H1 (cell line): ENCODE measurements around the gene KIR2DL3. TPM values are rescaled to one million over a fixed set of nuclear protein-coding genes. Genes with fewer than 3 reads are reported as not detected.
"Not testable (repeated sequence)": the region's sequence is repeated elsewhere in the genome, so short reads cannot be mapped to it uniquely, and the experiment has no call there.

Experiments
- CTCF ChIA-PET: fragments of 300-600 bp; sonication (Branson Sonifier 250); formaldehyde crosslinking; loops from one replicate; lab custom pipeline; 2021; ENCODE audit not compliant: partially characterized antibody; lab: Charles Lee
- POLR2A ChIA-PET: fragments of 300-600 bp; sonication (Branson Sonifier 250); formaldehyde crosslinking; loops from one replicate; lab custom pipeline; 2021; ENCODE audit warnings: inconsistent platforms; ENCODE audit not compliant: partially characterized antibody; lab: Charles Lee
- DNase-seq, 2 experiments: peaks; one replicate each; pipeline versions ENCODE4 v3.0.0 to v3.0.0-alpha.2; 2010 to 2022; ENCODE audit warnings: low spot score in 2 of 2, low read depth in 1 of 2, mixed read lengths in 1 of 2
- FAIRE-seq: peaks from 2 replicates; lab custom pipeline; 2011; peaks lifted over from hg19 to GRCh38; lab: Jason Lieb, UNC
- H2AFZ ChIP-seq: 2 replicates; pipeline ENCODE4 v1.8.1; 2012; ENCODE audit warnings: low read length, inconsistent platforms
- H2AK5ac ChIP-seq: 2 replicates; pipeline ENCODE4 v1.6.1; 2013; ENCODE audit warnings: low read depth, low read length
- H2BK120ac ChIP-seq: replicated peaks from 2 replicates; pipeline ENCODE3; 2013; ENCODE audit warnings: low read depth, low read length, inconsistent platforms
- H2BK12ac ChIP-seq: 2 replicates; pipeline ENCODE4 v1.6.1; 2013; ENCODE audit warnings: low read depth, low read length
- H2BK15ac ChIP-seq: 2 replicates; pipeline ENCODE4 v1.6.1; 2013; ENCODE audit warnings: low read length
- H2BK20ac ChIP-seq: 2 replicates; pipeline ENCODE4 v1.6.1; 2013; ENCODE audit warnings: low read length
- H2BK5ac ChIP-seq: 2 replicates; pipeline ENCODE4 v1.6.1; 2013; ENCODE audit warnings: low read depth, low read length
- H3K14ac ChIP-seq: 2 replicates; pipeline ENCODE4 v1.6.1; 2013; ENCODE audit warnings: inconsistent platforms; ENCODE audit not compliant: insufficient read length
- H3K18ac ChIP-seq: 2 replicates; pipeline ENCODE4 v1.6.1; 2013; ENCODE audit warnings: low read length; ENCODE audit errors: extremely low read depth
- H3K23ac ChIP-seq: 2 replicates; pipeline ENCODE4 v1.6.1; 2013; ENCODE audit warnings: inconsistent platforms; ENCODE audit not compliant: insufficient read length
- H3K23me2 ChIP-seq: 2 replicates; pipeline ENCODE4 v1.6.1; 2013; ENCODE audit warnings: low read depth, low read length
- H3K27ac ChIP-seq: 2 replicates; pipeline ENCODE4 v1.6.1; 2011; ENCODE audit warnings: low read depth, low read length, inconsistent platforms
- H3K27me3 ChIP-seq, 4 experiments: replicated peaks in 1 of 4; 1 replicate in 1 of 4; 2 replicates in 3 of 4; pipeline versions ENCODE4 v1.6.1 to v1.8.1; 2011 to 2013; ENCODE audit warnings: low read length in 3 of 4, mild to moderate bottlenecking in 3 of 4, inconsistent platforms in 2 of 4, mixed read lengths in 2 of 4, moderate library complexity in 1 of 4; ENCODE audit not compliant: control insufficient read depth in 3 of 4, insufficient read depth in 3 of 4; ENCODE audit errors: extremely low read depth in 1 of 4
- H3K36me3 ChIP-seq, 4 experiments: 2 replicates each; pipeline versions ENCODE4 v1.6.1 to v1.8.1; 2011 to 2013; ENCODE audit warnings: mild to moderate bottlenecking in 4 of 4, low read length in 3 of 4, moderate library complexity in 2 of 4, control low read depth in 1 of 4, inconsistent platforms in 1 of 4; ENCODE audit not compliant: insufficient read depth in 4 of 4, control insufficient read depth in 2 of 4
- H3K4ac ChIP-seq: replicated peaks from 2 replicates; pipeline ENCODE3; 2013; ENCODE audit warnings: low read length, low read depth, mixed read lengths, inconsistent platforms; ENCODE audit not compliant: insufficient read length
- H3K4me1 ChIP-seq, 4 experiments: replicated peaks in 1 of 4; 1 replicate in 1 of 4; 2 replicates in 3 of 4; pipeline versions ENCODE4 v1.6.1 to v1.8.1; 2011 to 2013; ENCODE audit warnings: low read length in 3 of 4, inconsistent platforms in 2 of 4, mixed read lengths in 1 of 4; ENCODE audit not compliant: insufficient read depth in 4 of 4, control insufficient read depth in 3 of 4
- H3K4me2 ChIP-seq, 2 experiments: 2 replicates each; pipeline versions ENCODE4 v1.6.1 to v1.8.1; 2011 to 2013; ENCODE audit warnings: low read depth in 2 of 2, low read length in 2 of 2, control low read depth in 1 of 2, inconsistent platforms in 1 of 2, mild to moderate bottlenecking in 1 of 2; ENCODE audit not compliant: insufficient read depth in 1 of 2
- H3K4me3 ChIP-seq, 4 experiments: fragments of 200-600, 300-600 bp in 1 of 4; sonication (generic), shearing (Covaris generic), sonication (Bioruptor Twin) in 1 of 4; 2 replicates each; pipeline versions ENCODE4 v1.5.1 to v1.8.1; 2011 to 2016; ENCODE audit warnings: low read length in 4 of 4, low read depth in 3 of 4, control low read depth in 2 of 4, inconsistent platforms in 2 of 4, mild to moderate bottlenecking in 2 of 4, mixed read lengths in 1 of 4, moderate library complexity in 1 of 4; ENCODE audit not compliant: insufficient read depth in 2 of 4; ENCODE audit errors: extremely low read depth in 1 of 4
- H3K56ac ChIP-seq: replicated peaks from 2 replicates; pipeline ENCODE3; 2013; ENCODE audit warnings: low read depth, mild to moderate bottlenecking, mixed read lengths, low read length, inconsistent platforms; ENCODE audit not compliant: insufficient read length
- H3K79me1 ChIP-seq: 2 replicates; pipeline ENCODE4 v1.6.1; 2013; ENCODE audit warnings: low read depth, low read length, control low read depth
- H3K79me2 ChIP-seq, 2 experiments: 2 replicates each; pipeline versions ENCODE4 v1.6.1 to v1.8.1; 2012 to 2013; ENCODE audit warnings: low read length in 2 of 2, mild to moderate bottlenecking in 2 of 2, inconsistent platforms in 1 of 2; ENCODE audit not compliant: insufficient read depth in 2 of 2, control insufficient read depth in 1 of 2
- H3K9ac ChIP-seq, 4 experiments: replicated peaks in 1 of 4; 1 replicate in 1 of 4; 2 replicates in 3 of 4; pipeline versions ENCODE4 v1.6.1 to v1.8.1; 2011 to 2013; ENCODE audit warnings: low read depth in 3 of 4, low read length in 3 of 4, control low read depth in 2 of 4, mild to moderate bottlenecking in 2 of 4, moderate library complexity in 2 of 4, inconsistent platforms in 1 of 4; ENCODE audit errors: extremely low read depth in 1 of 4
- H3K9me3 ChIP-seq, 2 experiments: 2 replicates each; pipeline versions ENCODE4 v1.6.1 to v1.8.1; 2012 to 2013; ENCODE audit warnings: mild to moderate bottlenecking in 2 of 2, moderate library complexity in 2 of 2, control low read depth in 1 of 2, inconsistent platforms in 1 of 2, low read depth in 1 of 2, low read length in 1 of 2, mixed read lengths in 1 of 2; ENCODE audit not compliant: insufficient read depth in 2 of 2
- H4K20me1 ChIP-seq, 2 experiments: replicated peaks in 1 of 2; 2 replicates each; pipeline versions ENCODE3 to v1.8.1; 2011 to 2013; ENCODE audit warnings: inconsistent platforms in 2 of 2, low read length in 2 of 2, mild to moderate bottlenecking in 1 of 2; ENCODE audit not compliant: insufficient read depth in 2 of 2, control insufficient read depth in 1 of 2
- H4K5ac ChIP-seq: 2 replicates; pipeline ENCODE4 v1.6.1; 2013; ENCODE audit warnings: low read length, low read depth, mixed read lengths, inconsistent platforms; ENCODE audit not compliant: insufficient read length
- H4K8ac ChIP-seq: 2 replicates; pipeline ENCODE4 v1.8.0; 2013; ENCODE audit warnings: mild to moderate bottlenecking, moderate library complexity, low read length, inconsistent platforms; ENCODE audit not compliant: insufficient read depth; ENCODE audit errors: extremely low read depth
- H4K91ac ChIP-seq: replicated peaks from 2 replicates; pipeline ENCODE3; 2013; ENCODE audit warnings: low read length, mixed read lengths, inconsistent platforms; ENCODE audit not compliant: insufficient read length
- WGBS, 2 experiments: shearing (Covaris generic) in 1 of 2; methylation state at CpG; one replicate each; pipeline versions ENCODE4 v1.1.6 to v1.1.7; 2013 to 2015; ENCODE audit warnings: low lambda C conversion rate in 2 of 2, mixed read lengths in 2 of 2, inconsistent platforms in 1 of 2, low coverage in 1 of 2, missing lambda C conversion rate in 1 of 2; ENCODE audit not compliant: insufficient replicate concordance in 2 of 2, insufficient coverage in 1 of 2, insufficient read length in 1 of 2; ENCODE audit errors: extremely low coverage in 1 of 2, missing lambda C conversion rate in 1 of 2; 5-methylcytosine and 5-hydroxymethylcytosine counted together
- polyA plus RNA-seq, 7 experiments: library from polyadenylated mRNA; depleted of rRNA in 3 of 7; stranded (reverse) in 5 of 7; unstranded in 2 of 7; fragments of >200 nt in 5 of 7; fragments of 200-250 nt in 2 of 7; gene quantifications; 1 replicate in 5 of 7; 2 replicates in 1 of 7; 4 replicates in 1 of 7; pipeline versions ENCODE4 v1.2.1 to v1.2.3, GENCODE V29; 2011 to 2013; ENCODE audit warnings: missing spikeins in 2 of 7, mixed read lengths in 2 of 7
- total RNA-seq: library from RNA; stranded (reverse); fragmentation: NEBNext Ultra II Directional; extraction: Animal tissue kit (Norgen Biotek cat#: 25700); gene quantifications from 2 replicates; pipeline ENCODE4 v1.2.1, GENCODE V29; 2021

KIR2DL3 gene
- total and polyA plus RNA-seq, 2 of the 8 experiments (the other 6 are each of a cell fraction or from before 2014, with no cell fraction given), result not detected

GRCh38 chr19:54697716-54698115 is 40.6 kb upstream of the KIR2DL3 start:
- H3K27ac ChIP-seq, FAIRE-seq, H3K27me3 ChIP-seq, H2BK120ac ChIP-seq, H3K23ac ChIP-seq, H3K4me3 ChIP-seq, H2BK20ac ChIP-seq, H3K9ac ChIP-seq, H4K20me1 ChIP-seq, H3K14ac ChIP-seq, H4K5ac ChIP-seq, H2BK5ac ChIP-seq, H3K4ac ChIP-seq, H3K79me2 ChIP-seq, H2AK5ac ChIP-seq, H3K4me2 ChIP-seq, H4K91ac ChIP-seq, H4K8ac ChIP-seq, H2BK12ac ChIP-seq, H2BK15ac ChIP-seq, H2AFZ ChIP-seq, DNase-seq, H3K4me1 ChIP-seq, H3K23me2 ChIP-seq, H3K79me1 ChIP-seq, POLR2A ChIA-PET, H3K56ac ChIP-seq, CTCF ChIA-PET, H3K18ac ChIP-seq, H3K36me3 ChIP-seq: not testable (repeated sequence)
- 86% methylated on average over 7 of the region's 13 CpGs; no CpG with 5 or more reads in 1 of the 2 experiments for WGBS, 2 experiments
- H3K9me3 ChIP-seq, result peaks cover 42 to 82% of the 10 kb centered on the region in 2 experiments
